HepG2 (cell line): ENCODE measurements around the gene HECTD2. TPM values are rescaled to one million over a fixed set of nuclear protein-coding genes. Genes with fewer than 3 reads are reported as not detected.

Experiments used
- ATAC-seq: fragments of 200-7000 bp; cut with Tn5 transposase; 3 replicates; pipeline ENCODE4 v1.9.1; 2020; ENCODE audit warnings: mild to moderate bottlenecking, moderate library complexity
- BruUV-seq: library from RNA; stranded (reverse); fragments of 400-500 nt; replicated peaks from 2 replicates; lab custom pipeline; 2021; lab: Mats Ljungman, UMichigan
- CTCF ChIA-PET: fragments of 300-600 bp; formaldehyde crosslinking; extraction: SDS; loops from one replicate; lab custom pipeline; 2021; ENCODE audit warnings: low total read pairs, inconsistent platforms, low intra/inter-chr PET ratio; lab: Yijun Ruan, JAX
- POLR2A ChIA-PET: fragments of 350-600 bp; sonication (Branson Sonifier 250); formaldehyde crosslinking; loops from one replicate; lab custom pipeline; 2020; ENCODE audit warnings: antibody characterized with exemption, inconsistent platforms; lab: Yijun Ruan, JAX
- DNase-seq: peaks from one replicate; pipeline ENCODE4 v3.0.0-alpha.2; 2015; ENCODE audit warnings: low spot score
- FAIRE-seq: peaks from 3 replicates; lab custom pipeline; 2011; peaks lifted over from hg19 to GRCh38; lab: Jason Lieb, UNC
- H2AFZ ChIP-seq: one replicate; pipeline ENCODE4 v1.6.1; 2011; ENCODE audit warnings: low read length, inconsistent platforms
- H3K27ac ChIP-seq: fragments of 300-600 bp; 3 replicates; pipeline ENCODE4 v1.8.0; 2011; ENCODE audit warnings: mixed run types, mild to moderate bottlenecking, mixed read lengths, low read length, inconsistent platforms; ENCODE audit not compliant: insufficient read depth; ENCODE audit errors: extremely low read length
- H3K27me3 ChIP-seq, 2 experiments: fragments of 200-600 bp in 1 of 2; 2 replicates in 1 of 2; 3 replicates in 1 of 2; pipeline versions ENCODE4 v1.6.0 to v1.8.0; 2011; ENCODE audit warnings: low read length in 2 of 2, mild to moderate bottlenecking in 2 of 2, moderate library complexity in 2 of 2, inconsistent platforms in 1 of 2; ENCODE audit not compliant: insufficient read depth in 2 of 2, control insufficient read depth in 1 of 2
- H3K36me3 ChIP-seq, 2 experiments: fragments of 200-600 bp in 1 of 2; replicated peaks in 1 of 2; 2 replicates in 1 of 2; 3 replicates in 1 of 2; pipeline versions ENCODE4 v1.5.1 to v1.8.0; 2011; ENCODE audit warnings: low read length in 2 of 2, inconsistent platforms in 1 of 2; ENCODE audit not compliant: insufficient read depth in 2 of 2, control insufficient read depth in 1 of 2
- H3K4me1 ChIP-seq: 2 replicates; pipeline ENCODE4 v1.5.1; 2012; ENCODE audit warnings: low read length, inconsistent platforms; ENCODE audit not compliant: insufficient read depth
- H3K4me2 ChIP-seq: 2 replicates; pipeline ENCODE4 v1.6.0; 2011; ENCODE audit warnings: low read depth, low read length, inconsistent platforms
- H3K4me3 ChIP-seq, 3 experiments: fragments of 200-600 bp in 1 of 3; sonication (generic), shearing (Covaris generic) in 1 of 3; replicated peaks in 1 of 3; 2 replicates each; pipeline ENCODE4 v1.5.1; 2011 to 2016; ENCODE audit warnings: low read length in 3 of 3, inconsistent platforms in 2 of 3, low read depth in 2 of 3, mild to moderate bottlenecking in 2 of 3, control low read depth in 1 of 3, mixed read lengths in 1 of 3; ENCODE audit not compliant: insufficient read depth in 1 of 3
- H3K79me2 ChIP-seq: one replicate; pipeline ENCODE4 v1.6.1; 2011; ENCODE audit warnings: low read length, inconsistent platforms; ENCODE audit not compliant: insufficient read depth
- H3K9ac ChIP-seq: 2 replicates; pipeline ENCODE4 v1.6.0; 2011; ENCODE audit warnings: mild to moderate bottlenecking, low read depth, low read length, inconsistent platforms; ENCODE audit not compliant: insufficient read depth
- H3K9me3 ChIP-seq: 2 replicates; pipeline ENCODE4 v1.5.1; 2012; ENCODE audit warnings: mild to moderate bottlenecking, low read length
- H4K20me1 ChIP-seq: 2 replicates; pipeline ENCODE4 v1.6.0; 2011; ENCODE audit warnings: inconsistent platforms, mild to moderate bottlenecking, low read length, moderate library complexity; ENCODE audit not compliant: insufficient read depth
- ATAD3A ChIP-seq: sonication (generic); formaldehyde crosslinking; IDR thresholded peaks from 2 replicates; pipeline ENCODE4 v1.4.0; 2020; ENCODE audit warnings: missing genetic modification reagents
- IRX3 ChIP-seq: sonication (generic); formaldehyde crosslinking; IDR thresholded peaks from 2 replicates; pipeline ENCODE4 v1.8.1; 2023; ENCODE audit warnings: mild to moderate bottlenecking, low read depth, missing genetic modification reagents, borderline replicate concordance
- NAIF1 ChIP-seq: sonication (generic); formaldehyde crosslinking; IDR thresholded peaks from 2 replicates; pipeline ENCODE4 v1.5.0; 2020; ENCODE audit warnings: mild to moderate bottlenecking, missing genetic modification reagents, borderline replicate concordance
- PHF5A ChIP-seq: IDR thresholded peaks from one replicate; pipeline ENCODE4 v1.6.1; 2018; ENCODE audit warnings: low read depth, missing genetic modification reagents; ENCODE audit not compliant: unreplicated experiment
- PLRG1 ChIP-seq: fragments of 450-650 bp; conservative IDR thresholded peaks from 2 replicates; pipeline ENCODE4 v1.6.1; 2016
- ZFY ChIP-seq: sonication (generic); formaldehyde crosslinking; IDR thresholded peaks from 2 replicates; pipeline ENCODE4 v1.4.0; 2020; ENCODE audit warnings: missing genetic modification reagents
- ZNF547 ChIP-seq: sonication (generic); formaldehyde crosslinking; IDR thresholded peaks from 2 replicates; pipeline ENCODE4 v1.5.1; 2020; ENCODE audit warnings: mild to moderate bottlenecking, missing genetic modification reagents
- ZNF660 ChIP-seq: sonication (generic); formaldehyde crosslinking; IDR thresholded peaks from 2 replicates; pipeline ENCODE4 v1.5.1; 2020; ENCODE audit warnings: mild to moderate bottlenecking, low read depth, missing genetic modification reagents, borderline replicate concordance
- in situ Hi-C: cut with HindIII; loops from 2 replicates; pipeline ENCODE4 v1.10.0; 2017; ENCODE audit warnings: low pct_unique_long_range_greater_than_20kb; ENCODE audit not compliant: extremely low pct_ligation_motif_present
- intact Hi-C: fragments of 100-400 bp; cut with micrococcal nuclease; formaldehyde crosslinking; loops from one replicate; pipeline ENCODE4 v1.10.0; 2022; ENCODE audit not compliant: unreplicated experiment
- polyA plus RNA-seq, 8 experiments: library from polyadenylated mRNA; depleted of rRNA in 3 of 8; stranded (reverse) in 7 of 8; unstranded in 1 of 8; fragments of >200 nt; fragmentation: Illumina TruSeq in 4 of 8; extraction: Trizol in 4 of 8; gene quantifications; 2 replicates each; pipeline versions ENCODE4 v1.2.1 to v1.2.3, GENCODE V29; 2011 to 2016; ENCODE audit warnings: low read depth in 4 of 8, missing spikeins in 1 of 8, mixed read lengths in 1 of 8; ENCODE audit not compliant: insufficient read depth in 1 of 8
- total RNA-seq, 5 experiments: library from RNA; depleted of rRNA; stranded (reverse); fragments of >200 nt; fragmentation: Illumina TruSeq; extraction: Trizol; gene quantifications; 2 replicates each; pipeline ENCODE4 v1.2.3, GENCODE V29; 2016; ENCODE audit warnings: low read depth in 1 of 5
- TF ChIP-seq, protein P1 (sequence below): sonication (generic); formaldehyde crosslinking; IDR thresholded peaks from 2 replicates; pipeline ENCODE4 v1.5.0; 2020; ENCODE audit warnings: missing genetic modification reagents
- TF ChIP-seq, protein P2 (sequence below): sonication (generic); formaldehyde crosslinking; IDR thresholded peaks from 2 replicates; pipeline ENCODE4 v1.5.0; 2020; ENCODE audit warnings: mild to moderate bottlenecking, missing genetic modification reagents, moderate library complexity
- TF ChIP-seq, protein P3 (sequence below): sonication (generic); formaldehyde crosslinking; IDR thresholded peaks from 2 replicates; pipeline ENCODE4 v1.4.0; 2020; ENCODE audit warnings: low read depth, mild to moderate bottlenecking, missing genetic modification reagents
- TF ChIP-seq, protein P4 (sequence below): sonication (generic); formaldehyde crosslinking; IDR thresholded peaks from 2 replicates; pipeline ENCODE4 v1.5.1; 2020; ENCODE audit warnings: missing genetic modification reagents, mild to moderate bottlenecking, borderline replicate concordance

Gene HECTD2
- total and polyA plus RNA-seq, 2 of the 13 experiments (the other 11 are each of a cell fraction or from before 2014, with no cell fraction given) = 3.2 to 5.2 TPM

DNA sequence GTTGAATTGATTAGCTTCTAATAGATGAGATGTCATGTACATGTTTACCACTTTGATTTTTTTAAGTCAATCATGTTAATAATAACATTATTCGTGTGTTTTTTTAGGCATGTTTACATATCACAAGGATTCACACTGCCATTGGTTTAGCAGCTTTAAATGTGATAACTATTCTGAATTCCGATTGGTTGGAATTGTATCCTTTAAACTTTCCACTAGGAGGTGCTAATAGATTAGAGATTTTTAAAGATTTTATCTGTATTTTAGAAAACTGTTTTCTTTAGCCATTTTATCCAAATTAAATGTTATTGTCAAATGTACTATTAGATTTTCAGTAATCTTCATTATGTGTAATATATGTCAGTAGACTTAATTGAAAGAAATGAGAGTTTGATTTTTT, 83.2 kb downstream of the HECTD2 start (continued):
- TF ChIP-seq, protein P1, sequence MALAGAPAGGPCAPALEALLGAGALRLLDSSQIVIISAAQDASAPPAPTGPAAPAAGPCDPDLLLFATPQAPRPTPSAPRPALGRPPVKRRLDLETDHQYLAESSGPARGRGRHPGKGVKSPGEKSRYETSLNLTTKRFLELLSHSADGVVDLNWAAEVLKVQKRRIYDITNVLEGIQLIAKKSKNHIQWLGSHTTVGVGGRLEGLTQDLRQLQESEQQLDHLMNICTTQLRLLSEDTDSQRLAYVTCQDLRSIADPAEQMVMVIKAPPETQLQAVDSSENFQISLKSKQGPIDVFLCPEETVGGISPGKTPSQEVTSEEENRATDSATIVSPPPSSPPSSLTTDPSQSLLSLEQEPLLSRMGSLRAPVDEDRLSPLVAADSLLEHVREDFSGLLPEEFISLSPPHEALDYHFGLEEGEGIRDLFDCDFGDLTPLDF (CRISPR knock-in tag) = no peak
- no peak for TF ChIP-seq ATAD3A (CRISPR knock-in tag)
- TF ChIP-seq, protein P2, sequence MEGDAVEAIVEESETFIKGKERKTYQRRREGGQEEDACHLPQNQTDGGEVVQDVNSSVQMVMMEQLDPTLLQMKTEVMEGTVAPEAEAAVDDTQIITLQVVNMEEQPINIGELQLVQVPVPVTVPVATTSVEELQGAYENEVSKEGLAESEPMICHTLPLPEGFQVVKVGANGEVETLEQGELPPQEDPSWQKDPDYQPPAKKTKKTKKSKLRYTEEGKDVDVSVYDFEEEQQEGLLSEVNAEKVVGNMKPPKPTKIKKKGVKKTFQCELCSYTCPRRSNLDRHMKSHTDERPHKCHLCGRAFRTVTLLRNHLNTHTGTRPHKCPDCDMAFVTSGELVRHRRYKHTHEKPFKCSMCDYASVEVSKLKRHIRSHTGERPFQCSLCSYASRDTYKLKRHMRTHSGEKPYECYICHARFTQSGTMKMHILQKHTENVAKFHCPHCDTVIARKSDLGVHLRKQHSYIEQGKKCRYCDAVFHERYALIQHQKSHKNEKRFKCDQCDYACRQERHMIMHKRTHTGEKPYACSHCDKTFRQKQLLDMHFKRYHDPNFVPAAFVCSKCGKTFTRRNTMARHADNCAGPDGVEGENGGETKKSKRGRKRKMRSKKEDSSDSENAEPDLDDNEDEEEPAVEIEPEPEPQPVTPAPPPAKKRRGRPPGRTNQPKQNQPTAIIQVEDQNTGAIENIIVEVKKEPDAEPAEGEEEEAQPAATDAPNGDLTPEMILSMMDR (CRISPR knock-in tag) = peak; percentile 50
- TF ChIP-seq, all 625 proteins: peak for 9

DNA sequence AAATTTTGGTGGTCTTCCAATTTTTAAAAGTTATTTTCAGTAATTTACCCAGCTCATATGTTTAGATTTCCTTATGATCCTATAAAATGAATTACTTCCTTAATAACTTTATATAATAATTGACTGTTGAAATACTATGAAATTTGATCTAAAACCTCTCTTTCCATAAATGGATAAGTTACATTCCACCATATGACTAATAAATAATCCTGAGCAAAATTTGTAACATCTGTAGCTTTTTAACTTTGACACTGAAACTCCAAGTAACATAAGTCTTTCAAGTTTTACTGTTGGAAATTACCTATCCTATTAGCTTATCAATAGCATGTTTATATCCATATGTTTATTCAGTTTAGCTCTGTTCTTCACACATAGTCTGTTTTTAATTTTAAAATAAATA, 85.3 kb downstream of the HECTD2 start:
- H3K9ac ChIP-seq = no peak overlapping the region
- no peak overlapping the region for H3K4me2 ChIP-seq
- TF ChIP-seq, protein P3, sequence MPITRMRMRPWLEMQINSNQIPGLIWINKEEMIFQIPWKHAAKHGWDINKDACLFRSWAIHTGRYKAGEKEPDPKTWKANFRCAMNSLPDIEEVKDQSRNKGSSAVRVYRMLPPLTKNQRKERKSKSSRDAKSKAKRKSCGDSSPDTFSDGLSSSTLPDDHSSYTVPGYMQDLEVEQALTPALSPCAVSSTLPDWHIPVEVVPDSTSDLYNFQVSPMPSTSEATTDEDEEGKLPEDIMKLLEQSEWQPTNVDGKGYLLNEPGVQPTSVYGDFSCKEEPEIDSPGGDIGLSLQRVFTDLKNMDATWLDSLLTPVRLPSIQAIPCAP (CRISPR knock-in tag) = no peak
- TF ChIP-seq ZFY (no peak), IRX3 (no peak), ZNF660 (CRISPR knock-in tag) (no peak), NAIF1 (no peak), ZNF547 (CRISPR knock-in tag) (no peak), PLRG1 (no peak), PHF5A (CRISPR knock-in tag) (no peak)
- TF ChIP-seq, protein P4, sequence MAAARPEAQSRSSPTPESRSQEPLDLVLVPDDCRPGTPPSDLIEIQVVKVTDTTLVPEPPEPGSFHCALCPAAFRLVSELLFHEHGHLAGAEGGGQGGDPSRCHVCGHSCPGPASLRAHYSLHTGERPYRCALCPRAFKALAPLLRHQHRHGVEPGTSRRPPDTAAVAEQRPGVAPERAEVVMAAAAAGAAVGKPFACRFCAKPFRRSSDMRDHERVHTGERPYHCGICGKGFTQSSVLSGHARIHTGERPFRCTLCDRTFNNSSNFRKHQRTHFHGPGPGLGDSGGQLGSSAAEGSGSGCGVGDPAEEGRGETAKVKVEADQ = no peak
- DNase-seq (no peak), FAIRE-seq (no peak), ATAC-seq (no peak)
- no peaks in the 10 kb centered on the region for H3K27me3 ChIP-seq
- no peaks in the 10 kb centered on the region for H3K4me1 ChIP-seq
- H3K79me2 ChIP-seq = no peaks in the 10 kb centered on the region
- H3K27ac ChIP-seq = no peak overlapping the region
- intact Hi-C loops (loop anchor here (10.0 kb wide), 1 partner anchor 249 kb away; no protein-coding TSS in a partner anchor), in situ Hi-C loops (loop anchor here (5.0 kb wide), 1 partner anchor 137 kb away; the partner anchor contains the start of gene PPP1R3C)
- POLR2A ChIA-PET = no interaction called here
- H2AFZ ChIP-seq = no peak overlapping the region
- CTCF ChIA-PET = interaction anchor here (4.9 kb wide), 1 partner anchor 140 kb away, joined by 40 read pairs; no protein-coding TSS in a partner anchor
- H3K36me3 ChIP-seq = no peaks in the 10 kb centered on the region
- no TSS peak for BruUV-seq
- H3K9me3 ChIP-seq = no peaks in the 10 kb centered on the region
- no peaks in the 10 kb centered on the region for H4K20me1 ChIP-seq
- H3K4me3 ChIP-seq = no peak overlapping the region
